Lower leg skin (tissue), 4 donors: ENCODE data around the gene SAPCD2. TPM values are rescaled to one million over a fixed set of nuclear protein-coding genes. Genes with fewer than 3 reads are reported as not detected.

Source experiments
- DNase-seq, 2 donors: peaks; one replicate each; pipeline ENCODE4 v3.0.0-alpha.2; 2019; ENCODE audit warnings: low spot score in 2 of 2
- H3K4me3 ChIP-seq: fragments of 200-600 bp; sonication (generic); 2 replicates; pipeline ENCODE4 v1.5.1; 2017; ENCODE audit warnings: mild to moderate bottlenecking, low read depth; ENCODE audit not compliant: poor library complexity, severe bottlenecking
- POLR2A ChIP-seq, 2 donors: fragments of 450-650 bp; IDR thresholded peaks; one replicate each; pipeline ENCODE4 v1.6.1; 2016 to 2017; ENCODE audit warnings: antibody characterized with exemption in 2 of 2, mild to moderate bottlenecking in 1 of 2, moderate library complexity in 1 of 2
- WGBS, 2 donors: methylation state at CpG; one replicate each; pipeline ENCODE4 v1.1.5; 2018; 5-methylcytosine and 5-hydroxymethylcytosine counted together
- intact Hi-C: fragments of 100-400 bp; cut with DNase I; formaldehyde crosslinking; loops from one replicate; pipeline ENCODE4 v1.15.0; 2023; ENCODE audit warnings: low total_unique reads
- total RNA-seq, 4 donors: library from RNA; depleted of rRNA; stranded (reverse); fragments of >200 nt; gene quantifications; one replicate each; pipeline ENCODE4 v1.1.0, GENCODE V29; 2016
- TF ChIP-seq, protein P1 (sequence below), 3 donors: fragments of 450-650 bp; IDR thresholded peaks; one replicate each; pipeline ENCODE4 v1.5.1; 2016; ENCODE audit warnings: antibody characterized with exemption in 3 of 3, mild to moderate bottlenecking in 3 of 3, moderate library complexity in 2 of 3

Gene SAPCD2
- total RNA-seq, 4 donors from 2014 or later: 5.7 to 25.6 (median 13.7) TPM

DNA sequence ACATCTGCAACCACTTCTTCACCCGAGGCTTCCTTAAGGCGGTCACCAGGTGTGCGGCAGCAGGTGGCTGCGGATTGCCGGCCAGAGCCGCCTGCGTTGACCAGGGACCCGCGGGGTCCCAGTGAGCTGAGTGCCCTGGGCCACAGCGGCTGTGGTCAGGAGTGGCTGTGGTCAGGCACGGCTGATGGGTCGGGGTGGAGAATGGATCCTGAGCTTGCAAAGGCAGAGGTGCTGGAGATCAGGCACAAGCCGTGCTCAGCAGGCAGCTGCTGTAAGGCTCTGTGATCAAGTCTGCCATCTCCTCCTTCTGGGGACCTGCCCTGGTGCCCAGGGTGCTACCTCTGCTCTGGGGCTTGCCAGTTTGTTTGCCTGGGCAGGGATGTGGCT is 9.0 kb upstream of the SAPCD2 start:
- H3K4me3 ChIP-seq: no peak overlapping the region
- intact Hi-C loops: no loop called here
- WGBS, 2 donors: 70 to 73% methylated on average over 6 to 13 of the region's 13 CpGs
- no peak for DNase-seq
- TF ChIP-seq POLR2A (IDR thresholded peaks at IDR 0.05): no peak
- TF ChIP-seq, protein P1, sequence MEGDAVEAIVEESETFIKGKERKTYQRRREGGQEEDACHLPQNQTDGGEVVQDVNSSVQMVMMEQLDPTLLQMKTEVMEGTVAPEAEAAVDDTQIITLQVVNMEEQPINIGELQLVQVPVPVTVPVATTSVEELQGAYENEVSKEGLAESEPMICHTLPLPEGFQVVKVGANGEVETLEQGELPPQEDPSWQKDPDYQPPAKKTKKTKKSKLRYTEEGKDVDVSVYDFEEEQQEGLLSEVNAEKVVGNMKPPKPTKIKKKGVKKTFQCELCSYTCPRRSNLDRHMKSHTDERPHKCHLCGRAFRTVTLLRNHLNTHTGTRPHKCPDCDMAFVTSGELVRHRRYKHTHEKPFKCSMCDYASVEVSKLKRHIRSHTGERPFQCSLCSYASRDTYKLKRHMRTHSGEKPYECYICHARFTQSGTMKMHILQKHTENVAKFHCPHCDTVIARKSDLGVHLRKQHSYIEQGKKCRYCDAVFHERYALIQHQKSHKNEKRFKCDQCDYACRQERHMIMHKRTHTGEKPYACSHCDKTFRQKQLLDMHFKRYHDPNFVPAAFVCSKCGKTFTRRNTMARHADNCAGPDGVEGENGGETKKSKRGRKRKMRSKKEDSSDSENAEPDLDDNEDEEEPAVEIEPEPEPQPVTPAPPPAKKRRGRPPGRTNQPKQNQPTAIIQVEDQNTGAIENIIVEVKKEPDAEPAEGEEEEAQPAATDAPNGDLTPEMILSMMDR (IDR thresholded peaks at IDR 0.05): no peak

DNA sequence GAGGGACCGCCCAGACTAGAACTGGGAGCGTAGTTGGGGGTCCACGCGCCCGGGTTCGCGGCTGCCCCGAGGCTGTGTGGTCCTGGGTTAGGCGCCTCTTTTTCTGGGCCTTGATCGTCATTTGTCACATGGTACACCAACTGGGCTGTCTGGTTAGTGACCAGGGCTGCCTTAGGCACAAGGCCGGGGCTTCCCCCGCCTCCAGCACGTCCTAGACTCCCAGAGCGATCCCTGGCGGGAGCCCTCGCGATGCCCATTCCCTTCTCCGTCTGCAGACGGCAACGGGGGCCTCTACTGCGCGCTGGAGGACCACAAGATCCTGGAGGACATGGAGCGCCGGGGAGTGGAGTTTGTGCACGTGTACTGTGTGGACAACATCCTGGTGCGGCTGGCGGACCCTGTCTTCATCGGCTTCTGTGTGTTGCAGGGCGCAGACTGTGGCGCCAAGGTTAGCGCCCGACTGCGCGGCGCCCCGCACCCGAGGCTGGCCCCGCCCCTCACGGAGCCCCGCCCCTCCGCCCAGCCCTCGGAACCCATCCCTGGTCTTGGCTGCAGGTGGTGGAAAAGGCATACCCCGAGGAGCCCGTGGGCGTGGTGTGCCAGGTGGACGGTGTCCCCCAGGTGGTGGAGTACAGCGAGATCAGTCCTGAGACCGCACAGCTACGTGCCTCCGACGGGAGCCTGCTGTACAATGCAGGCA is 8.5 kb upstream of the SAPCD2 start:
- no peak overlapping the region for H3K4me3 ChIP-seq
- WGBS, 2 donors: 52 to 64% methylated on average over 34 to 51 of the region's 51 CpGs
- intact Hi-C loops: no loop called here
- no peak for DNase-seq
- TF ChIP-seq, protein P1 (IDR thresholded peaks at IDR 0.05): no peak
- no peak for TF ChIP-seq POLR2A (IDR thresholded peaks at IDR 0.05)

DNA sequence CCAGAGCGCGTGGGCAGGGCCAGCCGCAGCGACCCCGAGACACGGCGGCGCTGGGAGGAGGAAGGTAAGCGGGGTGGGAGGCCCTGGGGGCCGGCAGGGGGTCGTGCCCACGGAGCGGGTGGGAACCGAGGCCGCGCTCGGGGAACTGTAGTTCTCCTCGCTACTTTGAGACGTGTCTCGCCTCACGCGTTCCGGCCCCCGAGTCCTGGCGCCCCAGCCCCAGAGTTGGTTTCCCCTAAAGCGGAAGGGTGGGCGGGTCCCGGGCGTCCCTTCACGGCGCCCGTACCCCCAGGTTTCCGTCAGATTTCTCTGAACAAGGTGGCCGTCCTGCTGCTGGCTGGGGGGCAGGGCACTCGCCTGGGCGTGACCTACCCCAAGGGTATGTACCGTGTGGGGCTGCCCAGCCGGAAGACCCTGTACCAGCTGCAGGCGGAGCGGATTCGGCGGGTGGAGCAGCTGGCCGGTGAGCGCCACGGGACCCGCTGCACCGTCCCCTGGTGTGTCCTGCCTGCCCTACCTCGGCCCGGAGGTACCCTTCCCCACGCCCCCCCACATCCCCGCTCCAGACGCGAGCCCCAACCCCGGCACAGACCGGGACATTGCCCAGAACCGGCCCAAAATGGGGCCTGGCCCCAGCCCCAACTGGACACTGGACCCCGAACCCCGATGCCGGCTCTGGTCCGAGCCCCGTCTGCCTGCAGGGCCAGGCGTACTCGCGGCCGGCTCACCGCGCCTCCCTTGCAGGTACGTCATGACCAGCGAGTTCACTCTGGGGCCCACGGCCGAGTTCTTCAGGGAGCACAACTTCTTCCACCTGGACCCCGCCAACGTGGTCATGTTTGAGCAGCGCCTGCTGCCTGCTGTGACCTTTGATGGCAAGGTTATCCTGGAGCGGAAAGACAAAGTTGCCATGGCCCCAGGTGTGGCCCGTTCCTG is 7.7 kb upstream of the SAPCD2 start:
- 19 to 23% methylated on average over 29 to 42 of the region's 76 CpGs for WGBS, 2 donors
- intact Hi-C loops: no loop called here
- no peak for TF ChIP-seq POLR2A (IDR thresholded peaks at IDR 0.05)
- TF ChIP-seq, protein P1 (IDR thresholded peaks at IDR 0.05): no peak
- no peak for DNase-seq
- H3K4me3 ChIP-seq: peak overlapping the region; percentile 66

DNA sequence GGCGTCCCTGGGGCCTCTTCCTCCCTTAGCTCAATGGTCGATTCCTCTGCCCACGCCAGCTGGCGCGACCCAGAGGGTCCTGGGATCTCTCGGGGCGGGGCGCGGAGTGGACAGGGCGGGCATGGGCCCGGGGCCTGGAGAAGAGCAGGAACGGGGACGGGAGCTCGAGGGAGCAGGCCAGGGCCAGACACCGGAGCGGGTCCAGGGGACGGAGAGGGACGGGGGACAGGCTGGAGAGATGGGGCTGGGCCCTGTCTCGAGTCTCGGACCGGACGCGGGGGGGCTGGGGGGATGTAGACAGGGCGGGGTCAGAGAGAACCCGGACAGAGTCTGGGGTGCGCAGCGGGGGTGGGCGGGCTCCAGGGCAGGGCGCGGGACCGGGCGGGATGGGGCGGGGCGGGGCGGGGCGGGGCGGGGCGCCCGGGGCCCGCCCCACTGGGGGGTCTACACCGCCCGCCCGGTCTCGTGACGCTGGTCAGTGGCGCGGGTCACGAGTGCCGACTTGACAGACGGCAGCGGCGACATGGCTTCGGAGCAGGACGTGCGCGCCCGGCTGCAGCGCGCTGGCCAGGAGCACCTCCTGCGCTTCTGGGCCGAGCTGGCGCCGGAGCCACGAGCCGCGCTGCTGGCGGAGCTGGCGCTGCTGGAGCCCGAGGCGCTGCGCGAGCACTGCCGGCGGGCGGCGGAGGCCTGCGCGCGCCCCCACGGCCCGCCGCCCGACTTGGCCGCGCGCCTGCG is 6.8 kb upstream of the SAPCD2 start, which contains the start of gene UAP1L1:
Gene UAP1L1, plus strand, starts transcription at position 508 of the 738 bp plus-strand sequence. Its CDS starts 16 bp downstream, at position 524.
- WGBS, 2 donors: 13 to 26% methylated on average over 10 to 19 of the region's 87 CpGs
- intact Hi-C loops: no loop called here
- TF ChIP-seq, protein P1 (IDR thresholded peaks at IDR 0.05): no peak
- TF ChIP-seq POLR2A (IDR thresholded peaks at IDR 0.05): no peak
- DNase-seq: peak; percentile 73 to 95
- peak within 1 kb of the TSS; percentile 66 for H3K4me3 ChIP-seq

DNA sequence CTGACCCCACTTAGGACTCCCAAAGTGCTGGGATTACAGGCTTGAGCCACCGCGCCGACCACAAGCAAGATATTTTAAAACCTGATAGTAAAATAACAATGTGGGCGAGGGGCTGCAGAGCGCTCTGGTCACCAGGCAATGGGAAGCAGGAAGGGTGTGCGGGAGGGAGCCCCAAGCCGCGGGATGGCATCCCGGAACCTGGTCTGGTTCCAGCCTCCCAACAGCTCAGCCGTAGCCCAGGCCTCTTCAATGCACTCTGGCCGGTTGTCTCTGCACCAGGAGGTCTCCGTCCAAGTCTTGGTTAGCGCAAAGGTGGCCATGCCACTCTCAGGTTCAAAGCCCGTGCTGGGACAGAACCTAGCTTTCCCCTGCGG is 6.3 kb upstream of the SAPCD2 start:
- 73 to 80% methylated on average over 15 of the region's 15 CpGs for WGBS, 2 donors

More for the DNA sequence above, 6.3 kb upstream of the SAPCD2 start:
- intact Hi-C loops: no loop called here
- no peak overlapping the region for H3K4me3 ChIP-seq
- TF ChIP-seq, protein P1 (IDR thresholded peaks at IDR 0.05): no peak
- TF ChIP-seq POLR2A (IDR thresholded peaks at IDR 0.05): no peak
- DNase-seq: no peak
